ENCODE results near the gene OPTC.
"Not testable (repeated sequence)": the region's sequence is repeated elsewhere in the genome, so short reads cannot be mapped to it uniquely, and the experiment has no call there.

OPTC gene

GRCh38 chr1:203516906-203517305 lies 23.0 kb downstream of the OPTC start:
- no peak for DNase-seq
- Histone ChIP-seq H3K27me3 (ENCODE audit: insufficient read depth, low read depth, severe bottlenecking) (no peaks in the 10 kb centered on the region), H3K4me3 (ENCODE audit: low read depth, low read length) (no peak overlapping the region), H3K36me3 (no peaks in the 10 kb centered on the region), H3K27ac (no peak overlapping the region), H3K9me3 (ENCODE audit: severe bottlenecking) (no peaks in the 10 kb centered on the region)
- no peak for TF ChIP-seq CTCF (IDR thresholded peaks at IDR 0.05; ENCODE audit: low read depth, low read length)

- no peak overlapping the region for H3K4me3 ChIP-seq (ENCODE audit: low read depth, low read length)
- TF ChIP-seq CTCF (IDR thresholded peaks at IDR 0.05; ENCODE audit: low read depth, low read length), result no peak
- H3K9me3 ChIP-seq (ENCODE audit: severe bottlenecking), result no peaks in the 10 kb centered on the region
- no peak overlapping the region for H3K27ac ChIP-seq
- DNase-seq, result no peak
- no peaks in the 10 kb centered on the region for H3K36me3 ChIP-seq
- H3K27me3 ChIP-seq (ENCODE audit: insufficient read depth, low read depth, severe bottlenecking), result no peaks in the 10 kb centered on the region
Observed at GRCh38 chr1:203517426-203518110, 23.6 kb downstream of the OPTC start.

- DNase-seq; H3K27ac ChIP-seq; H3K4me3 ChIP-seq (ENCODE audit: low read depth, low read length); H3K27me3 ChIP-seq (ENCODE audit: insufficient read depth, low read depth, severe bottlenecking); H3K36me3 ChIP-seq; H3K9me3 ChIP-seq (ENCODE audit: severe bottlenecking): not testable (repeated sequence)
Observed at GRCh38 chr1:203518139-203518538, 24.2 kb downstream of the OPTC start.

- H3K27me3 ChIP-seq (ENCODE audit: insufficient read depth, low read depth, severe bottlenecking), result no peaks in the 10 kb centered on the region
- no peaks in the 10 kb centered on the region for H3K9me3 ChIP-seq (ENCODE audit: severe bottlenecking)
- DNase-seq, result no peak
- no peak overlapping the region for H3K4me3 ChIP-seq (ENCODE audit: low read depth, low read length)
- no peak for TF ChIP-seq CTCF (IDR thresholded peaks at IDR 0.05; ENCODE audit: low read depth, low read length)
- no peak overlapping the region for H3K27ac ChIP-seq
- H3K36me3 ChIP-seq, result no peaks in the 10 kb centered on the region
Observed at GRCh38 chr1:203518541-203518940, 24.6 kb downstream of the OPTC start.

GRCh38 chr1:203519053-203519840 lies 25.3 kb downstream of the OPTC start:
- H3K36me3 ChIP-seq, result no peaks in the 10 kb centered on the region
- H3K27me3 ChIP-seq (ENCODE audit: insufficient read depth, low read depth, severe bottlenecking), result no peaks in the 10 kb centered on the region
- H3K4me3 ChIP-seq (ENCODE audit: low read depth, low read length), result no peak overlapping the region
- DNase-seq, result no peak
- H3K9me3 ChIP-seq (ENCODE audit: severe bottlenecking), result no peaks in the 10 kb centered on the region
- no peak for TF ChIP-seq CTCF (IDR thresholded peaks at IDR 0.05; ENCODE audit: low read depth, low read length)
- no peak overlapping the region for H3K27ac ChIP-seq

- DNase-seq, result no peak
- H3K27me3 ChIP-seq (ENCODE audit: insufficient read depth, low read depth, severe bottlenecking), result no peaks in the 10 kb centered on the region
Observed at GRCh38 chr1:203519896-203520295, 25.9 kb downstream of the OPTC start.

More at GRCh38 chr1:203519896-203520295, 25.9 kb downstream of the OPTC start:
- Histone ChIP-seq H3K9me3 (ENCODE audit: severe bottlenecking) (no peaks in the 10 kb centered on the region), H3K4me3 (ENCODE audit: low read depth, low read length) (no peak overlapping the region), H3K36me3 (no peaks in the 10 kb centered on the region), H3K27ac (no peak overlapping the region)
- TF ChIP-seq CTCF (IDR thresholded peaks at IDR 0.05; ENCODE audit: low read depth, low read length), result no peak

Measured in WERI-Rb-1 (cell line).